ENCODE results near the gene ACTG1.
A peak's percentile ranks its signal among the peaks of the same experiment; 100 is the strongest.

Gene ACTG1

GRCh38 chr17:81513372-81513752 lies 763 bp upstream of the ACTG1 start:
- no peak for FAIRE-seq
- DNase-seq (ENCODE audit: insufficient read length, low spot score): no peak
- TF ChIP-seq POLR2AphosphoS5 (IDR thresholded peaks at IDR 0.05; ENCODE audit: low read depth, low read length) (peak; percentile 67; the same call in 1 of the 2 replicates), POU2F2 (IDR thresholded peaks at IDR 0.05; ENCODE audit: low read depth, low read length) (no peak), POLR2A (IDR thresholded peaks at IDR 0.05; ENCODE audit: low read depth, low read length) (peak; percentile 68; the same call in 1 of the 2 replicates)

- TF ChIP-seq TAF1 (IDR thresholded peaks at IDR 0.05; ENCODE audit: low read depth, low read length) (no peak), POLR2A (IDR thresholded peaks at IDR 0.05; ENCODE audit: low read depth, low read length) (peak; percentile 47), POLR2AphosphoS5 (IDR thresholded peaks at IDR 0.05; ENCODE audit: low read depth, low read length) (peak; percentile 68), PAX5 (IDR thresholded peaks at IDR 0.05; ENCODE audit: insufficient read depth, low read length, severe bottlenecking) (no peak)
- DNase-seq (ENCODE audit: insufficient read length, low spot score): no peak
- FAIRE-seq: no peak
Observed at GRCh38 chr17:81511804-81512561, 616 bp downstream of the ACTG1 start.

- peak; percentile 41 for FAIRE-seq
- DNase-seq (ENCODE audit: insufficient read length, low spot score): no peak
- TF ChIP-seq POLR2A (IDR thresholded peaks at IDR 0.05; ENCODE audit: low read depth, low read length) (no peak), POLR2AphosphoS5 (IDR thresholded peaks at IDR 0.05; ENCODE audit: low read depth, low read length) (no peak), PAX5 (IDR thresholded peaks at IDR 0.05; ENCODE audit: insufficient read depth, low read length, severe bottlenecking) (no peak), POU2F2 (IDR thresholded peaks at IDR 0.05; ENCODE audit: low read depth, low read length) (no peak; the same call in 1 of the 2 replicates), SPI1 (IDR thresholded peaks at IDR 0.05; ENCODE audit: low read depth, low read length) (no peak), TAF1 (IDR thresholded peaks at IDR 0.05; ENCODE audit: low read depth, low read length) (0 out of 2 replicates have a peak, but pooled peaks have one; percentile 11)
Observed at GRCh38 chr17:81511554-81511803, 1.1 kb downstream of the ACTG1 start.

GRCh38 chr17:81510785-81511553 lies 1.6 kb downstream of the ACTG1 start:
- DNase-seq (ENCODE audit: insufficient read length, low spot score) (no peak), FAIRE-seq (peak; percentile 59)
- no peak for TF ChIP-seq SPI1 (IDR thresholded peaks at IDR 0.05; ENCODE audit: low read depth, low read length)
- TF ChIP-seq POU2F2 (IDR thresholded peaks at IDR 0.05; ENCODE audit: low read depth, low read length): 0 out of 2 replicates have a peak, but pooled peaks have one; percentile 46
- TF ChIP-seq POLR2A (IDR thresholded peaks at IDR 0.05; ENCODE audit: low read depth, low read length): peak; percentile 48
- TF ChIP-seq POLR2AphosphoS5 (IDR thresholded peaks at IDR 0.05; ENCODE audit: low read depth, low read length): peak; percentile 41; the same call in 1 of the 2 replicates
- TF ChIP-seq PAX5 (IDR thresholded peaks at IDR 0.05; ENCODE audit: insufficient read depth, low read length, severe bottlenecking): no peak
- no peak for TF ChIP-seq TAF1 (IDR thresholded peaks at IDR 0.05; ENCODE audit: low read depth, low read length)

- FAIRE-seq (no peak), DNase-seq (ENCODE audit: insufficient read length, low spot score) (no peak)
- TF ChIP-seq POLR2A (IDR thresholded peaks at IDR 0.05; ENCODE audit: low read depth, low read length): no peak; the same call in 1 of the 2 replicates
- peak; percentile 13; the same call in 1 of the 2 replicates for TF ChIP-seq POU2F2 (IDR thresholded peaks at IDR 0.05; ENCODE audit: low read depth, low read length)
Observed at GRCh38 chr17:81509972-81510784, 2.4 kb downstream of the ACTG1 start.

- FAIRE-seq (no peak), DNase-seq (ENCODE audit: insufficient read length, low spot score) (no peak)
- TF ChIP-seq POLR2A (IDR thresholded peaks at IDR 0.05; ENCODE audit: low read depth, low read length) (peak; percentile 81), SPI1 (IDR thresholded peaks at IDR 0.05; ENCODE audit: low read depth, low read length) (no peak), PAX5 (IDR thresholded peaks at IDR 0.05; ENCODE audit: insufficient read depth, low read length, severe bottlenecking) (no peak), POU2F2 (IDR thresholded peaks at IDR 0.05; ENCODE audit: low read depth, low read length) (peak; percentile 84; the same call in 1 of the 2 replicates), POLR2AphosphoS5 (IDR thresholded peaks at IDR 0.05; ENCODE audit: low read depth, low read length) (peak; percentile 78), TAF1 (IDR thresholded peaks at IDR 0.05; ENCODE audit: low read depth, low read length) (0 out of 2 replicates have a peak, but pooled peaks have one; percentile 4)
Observed at GRCh38 chr17:81509207-81509971, 3.2 kb downstream of the ACTG1 start.

GRCh38 chr17:81508639-81509206 lies 3.9 kb downstream of the ACTG1 start:
- peak; percentile 50 for FAIRE-seq
- no peak for DNase-seq (ENCODE audit: insufficient read length, low spot score)

GRCh38 chr17:81503619-81504018 lies 9.0 kb downstream of the ACTG1 start:
- TF ChIP-seq TAF1 (IDR thresholded peaks at IDR 0.05; ENCODE audit: low read depth, low read length): no peak
- DNase-seq (ENCODE audit: insufficient read length, low spot score) (no peak), FAIRE-seq (no peak)

More at GRCh38 chr17:81508639-81509206, 3.9 kb downstream of the ACTG1 start:
- peak; percentile 74 for TF ChIP-seq POLR2A (IDR thresholded peaks at IDR 0.05; ENCODE audit: low read depth, low read length)
- TF ChIP-seq POLR2AphosphoS5 (IDR thresholded peaks at IDR 0.05; ENCODE audit: low read depth, low read length): peak; percentile 74
- TF ChIP-seq SPI1 (IDR thresholded peaks at IDR 0.05; ENCODE audit: low read depth, low read length): no peak
- peak; percentile 50; the same call in 1 of the 2 replicates for TF ChIP-seq POU2F2 (IDR thresholded peaks at IDR 0.05; ENCODE audit: low read depth, low read length)
- no peak for TF ChIP-seq PAX5 (IDR thresholded peaks at IDR 0.05; ENCODE audit: insufficient read depth, low read length, severe bottlenecking)
- no peak for TF ChIP-seq TAF1 (IDR thresholded peaks at IDR 0.05; ENCODE audit: low read depth, low read length)
